Esophagus mucosa (tissue), 1 donor: Measurements from ENCODE around the gene ZNF777. TPM values are rescaled to one million over a fixed set of nuclear protein-coding genes. Genes with fewer than 3 reads are reported as not detected.
"Not testable (repeated sequence)": the region's sequence is repeated elsewhere in the genome, so short reads cannot be mapped to it uniquely, and the experiment has no call there.

ENCODE experiments used
- ATAC-seq: fragments of 200-7000 bp; cut with Tn5 transposase; one replicate; pipeline ENCODE4 v1.9.1; 2020
- total RNA-seq: library from RNA; stranded (reverse); gene quantifications from one replicate; pipeline ENCODE4 v1.2.4, GENCODE V29; 2023
- donor health status: DM: yes; HTN: yes; CAD: no.

ZNF777 gene
- total RNA-seq, 1 donor from 2014 or later, result 7.2 TPM

- ATAC-seq, result not testable (repeated sequence)
These were observed 47.8 kb downstream of the ZNF777 start for GRCh38 chr7:149413083-149413482.

- ATAC-seq, result peak; percentile 29
These were observed 51.0 kb downstream of the ZNF777 start for GRCh38 chr7:149409895-149410294.

- no peak for ATAC-seq
These were observed 56.0 kb downstream of the ZNF777 start for GRCh38 chr7:149404825-149405224.

- no peak for ATAC-seq
These were observed 56.5 kb downstream of the ZNF777 start for GRCh38 chr7:149404396-149404795.

- ATAC-seq, result no peak
These were observed 62.6 kb downstream of the ZNF777 start for GRCh38 chr7:149398195-149398820.

GRCh38 chr7:149397470-149398043, 63.3 kb downstream of the ZNF777 start:
- no peak for ATAC-seq

- not testable (repeated sequence) for ATAC-seq
These were observed 72.1 kb downstream of the ZNF777 start for GRCh38 chr7:149388550-149389335.

GRCh38 chr7:149386514-149386913, 74.3 kb downstream of the ZNF777 start:
- ATAC-seq, result not testable (repeated sequence)

GRCh38 chr7:149385195-149385950, 75.5 kb downstream of the ZNF777 start:
- no peak for ATAC-seq

Other genes with a start within 250 kb of the ZNF777 start
- 7.5 TPM for gene ZNF212, start 221.4 kb downstream of the ZNF777 start, total RNA-seq
- gene ZNF783, start 198.9 kb downstream of the ZNF777 start, total RNA-seq, result 5.8 TPM
- 7.9 TPM for gene ZNF746, start 36.7 kb upstream of the ZNF777 start, total RNA-seq